Measurements from ENCODE around the gene SLC35F3.
A peak's percentile ranks its signal among the peaks of the same experiment; 100 is the strongest.

Gene SLC35F3

GRCh38 chr1:233912909-233913308, 8.4 kb downstream of the SLC35F3 start:
- no peak for DNase-seq

DNA sequence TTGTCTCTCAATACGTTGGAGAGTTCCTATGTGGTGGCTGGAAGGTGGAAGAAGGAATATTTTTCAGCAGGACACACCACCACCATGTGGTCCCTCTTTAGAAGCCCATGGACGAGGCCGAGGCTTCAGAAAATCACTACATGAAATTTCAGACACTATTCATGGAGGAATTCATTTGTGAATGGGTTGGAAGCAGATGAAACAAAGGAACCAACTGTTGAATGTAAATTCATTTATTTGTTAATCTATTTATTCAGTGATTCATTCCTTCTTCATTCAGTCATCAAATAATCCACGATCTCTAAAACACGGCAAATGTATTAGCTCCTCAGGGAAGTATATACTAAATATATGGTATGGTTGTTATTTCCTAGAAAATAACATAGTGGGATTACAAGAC, 12.2 kb downstream of the SLC35F3 start:
- DNase-seq, result no peak

DNA sequence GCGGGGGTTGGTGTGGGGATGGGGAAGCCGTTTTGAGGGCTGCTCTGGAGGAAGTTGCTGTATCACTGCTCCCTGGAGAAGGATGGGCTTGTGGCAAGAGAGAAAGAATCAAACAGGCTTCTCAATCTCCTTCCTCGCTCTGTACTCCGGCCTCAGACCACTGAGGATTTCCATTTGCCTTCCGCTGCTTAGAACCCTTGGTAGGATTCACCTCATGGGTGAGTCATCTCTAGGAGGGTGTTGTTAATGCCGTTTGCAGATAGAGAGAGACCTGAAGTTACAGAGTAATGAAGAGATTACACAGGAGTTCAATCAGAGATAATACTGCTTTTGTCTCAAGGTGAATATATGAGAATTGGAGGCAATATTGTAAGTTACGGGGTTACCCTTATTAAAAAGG, 15.3 kb downstream of the SLC35F3 start:
- no peak for DNase-seq

GRCh38 chr1:233928123-233928522, 23.6 kb downstream of the SLC35F3 start:
- no peak for DNase-seq

- no peak for DNase-seq
Measured at GRCh38 chr1:233933339-233933738, 28.9 kb downstream of the SLC35F3 start.

DNA sequence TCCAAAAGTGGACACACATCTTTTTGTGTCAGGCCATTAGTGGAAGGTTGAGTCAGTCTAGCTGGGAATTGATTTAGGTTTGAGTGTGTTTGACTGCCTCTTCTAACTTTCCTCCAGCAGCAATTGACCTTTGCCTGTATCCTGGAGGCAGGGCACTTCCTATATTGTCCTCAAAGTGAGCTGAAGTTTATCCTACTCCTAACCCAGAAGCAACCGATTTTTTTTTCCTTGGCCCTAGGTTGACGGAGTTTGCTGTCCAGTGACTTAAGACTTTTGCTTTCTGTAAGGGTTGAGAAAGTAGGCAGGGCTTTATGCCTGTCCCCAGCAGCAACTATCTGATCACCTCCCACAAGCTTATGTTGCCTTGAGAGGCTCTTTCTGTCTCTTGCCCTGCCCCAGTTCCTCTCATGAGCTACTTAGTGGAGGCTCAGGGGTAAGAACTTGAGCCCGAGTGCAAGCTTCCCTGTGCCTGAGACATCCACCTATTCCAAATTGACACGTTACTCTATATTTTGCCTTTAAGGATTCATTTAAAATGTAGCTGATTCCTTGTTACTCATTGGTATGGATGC, 30.9 kb downstream of the SLC35F3 start:
- DNase-seq, result no peak

DNA sequence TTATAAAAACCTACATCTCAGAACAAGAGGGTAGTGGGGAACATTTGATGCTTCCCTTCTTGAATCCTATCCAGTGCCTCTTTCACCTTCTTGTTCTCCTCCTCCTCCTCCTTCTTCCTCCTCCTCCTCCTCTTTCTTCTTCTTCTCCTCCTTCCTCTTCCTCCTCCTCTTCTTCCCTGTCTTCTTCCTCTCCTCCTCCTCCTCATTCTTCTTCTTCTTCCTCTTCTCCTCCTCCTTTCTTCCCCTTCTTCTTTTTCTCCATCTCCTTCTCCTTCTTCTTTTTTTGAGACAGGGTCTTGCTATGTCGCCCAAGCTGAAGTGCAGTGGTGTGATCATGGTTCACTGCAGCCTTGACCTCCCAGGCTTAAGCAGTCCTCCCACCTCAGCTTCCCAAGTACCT, 31.9 kb downstream of the SLC35F3 start:
- DNase-seq, result no peak

DNA sequence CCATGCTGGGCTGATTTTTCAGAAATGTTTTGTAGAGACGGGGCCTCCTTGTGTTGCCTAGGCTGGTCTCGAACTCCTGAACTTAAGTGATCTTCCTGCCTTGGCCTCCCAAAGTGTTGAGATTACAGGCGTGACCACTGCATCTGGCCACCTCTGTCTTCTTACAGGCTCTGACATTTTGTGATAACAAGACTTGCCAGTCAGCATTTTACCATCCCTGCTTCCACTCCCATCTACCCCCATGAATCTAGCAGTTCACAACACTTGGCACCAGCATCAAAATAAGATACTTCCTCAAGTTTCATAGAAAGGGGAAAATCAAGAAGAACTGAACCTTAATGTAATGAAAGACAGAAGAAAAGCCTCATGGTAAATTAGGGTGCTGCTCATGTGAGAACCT, 32.4 kb downstream of the SLC35F3 start:
- DNase-seq, result no peak

GRCh38 chr1:233938476-233938875, 34.0 kb downstream of the SLC35F3 start:
- DNase-seq, result no peak

GRCh38 chr1:233939451-233939850, 35.0 kb downstream of the SLC35F3 start:
- no peak for DNase-seq

DNA sequence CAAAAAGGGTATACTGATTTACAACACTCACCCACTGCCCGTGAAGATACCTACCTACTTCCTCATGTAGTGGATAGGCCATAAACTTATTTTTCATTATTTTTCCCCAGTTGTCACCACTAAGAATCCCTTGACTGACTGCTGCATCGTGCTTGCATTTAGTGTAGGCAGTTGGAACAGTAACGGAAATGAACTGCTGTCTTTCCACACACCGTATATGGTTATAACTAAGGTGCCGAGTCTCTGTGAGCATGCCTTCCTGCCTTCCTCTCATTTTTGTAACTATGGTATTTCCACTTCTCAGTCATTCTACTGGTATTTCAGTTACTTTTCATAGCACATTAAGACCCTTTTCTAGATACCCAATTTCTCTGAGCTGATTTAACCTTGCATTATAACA, 36.4 kb downstream of the SLC35F3 start:
- no peak for DNase-seq

- DNase-seq, result no peak
Measured at GRCh38 chr1:233944601-233945000, 40.1 kb downstream of the SLC35F3 start.

DNA sequence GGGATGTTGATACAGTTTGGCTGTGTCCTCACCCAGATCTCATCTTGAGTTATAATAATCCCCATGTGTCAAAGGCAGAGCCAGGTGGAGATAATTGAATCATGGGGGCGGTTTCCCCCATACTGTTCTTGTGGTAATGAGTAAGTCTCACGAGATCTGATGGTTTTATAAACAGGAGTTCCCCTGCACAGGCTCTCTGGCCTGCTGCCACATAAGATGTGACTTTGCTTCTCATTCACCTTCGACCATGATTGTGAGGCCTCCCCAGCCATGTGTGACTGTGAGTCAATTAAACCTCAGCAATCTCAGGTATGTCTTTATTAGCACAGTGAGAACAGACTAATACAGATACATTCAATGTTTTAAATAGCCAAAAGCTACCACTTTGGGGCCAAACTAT, 41.1 kb downstream of the SLC35F3 start:
- no peak for DNase-seq

- no peak for DNase-seq
Measured at GRCh38 chr1:233945979-233946378, 41.5 kb downstream of the SLC35F3 start.

DNA sequence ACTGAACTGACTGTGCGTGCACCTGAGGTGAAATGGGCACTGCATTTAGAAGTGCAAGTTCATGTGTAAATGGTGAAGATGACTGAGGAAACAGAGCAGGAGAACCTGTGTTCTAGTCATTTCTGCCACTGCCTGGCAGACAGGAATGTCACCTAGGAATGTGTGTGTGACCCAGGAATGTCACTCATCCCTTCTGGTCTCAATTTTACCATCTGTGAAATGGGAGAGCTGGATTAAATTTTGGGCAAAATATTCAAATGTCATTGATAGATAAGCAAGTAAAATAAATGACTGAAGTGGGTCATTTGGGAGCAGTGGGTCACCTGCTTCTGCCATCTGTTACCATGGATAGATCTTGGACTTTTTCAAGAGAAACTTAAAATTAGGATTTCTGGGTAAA, 42.2 kb downstream of the SLC35F3 start:
- no peak for DNase-seq

DNA sequence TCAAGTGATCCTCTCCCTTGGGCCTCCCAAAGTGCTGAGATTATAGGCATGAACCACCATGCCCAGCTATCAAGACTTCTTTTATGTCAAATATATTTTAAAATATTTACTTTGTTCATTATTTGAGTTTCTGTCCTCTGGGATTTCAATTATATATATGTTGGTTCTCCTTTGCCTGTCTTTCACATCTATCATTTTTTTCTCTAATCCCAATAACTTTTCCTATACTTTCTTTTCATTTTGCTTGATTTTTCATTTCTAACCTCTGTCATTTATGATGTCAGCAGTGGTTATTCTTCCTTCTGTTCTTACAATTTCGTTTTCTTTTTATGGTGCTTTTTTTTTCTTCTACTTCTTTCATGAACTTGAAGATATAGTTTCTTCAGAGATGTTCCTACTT, 47.3 kb downstream of the SLC35F3 start:
- DNase-seq, result no peak

GRCh38 chr1:233957691-233958090, 53.2 kb downstream of the SLC35F3 start:
- no peak for DNase-seq

GRCh38 chr1:233959102-233959501, 54.6 kb downstream of the SLC35F3 start:
- peak; percentile 42 for DNase-seq

GRCh38 chr1:233959971-233960370, 55.5 kb downstream of the SLC35F3 start:
- no peak for DNase-seq

DNA sequence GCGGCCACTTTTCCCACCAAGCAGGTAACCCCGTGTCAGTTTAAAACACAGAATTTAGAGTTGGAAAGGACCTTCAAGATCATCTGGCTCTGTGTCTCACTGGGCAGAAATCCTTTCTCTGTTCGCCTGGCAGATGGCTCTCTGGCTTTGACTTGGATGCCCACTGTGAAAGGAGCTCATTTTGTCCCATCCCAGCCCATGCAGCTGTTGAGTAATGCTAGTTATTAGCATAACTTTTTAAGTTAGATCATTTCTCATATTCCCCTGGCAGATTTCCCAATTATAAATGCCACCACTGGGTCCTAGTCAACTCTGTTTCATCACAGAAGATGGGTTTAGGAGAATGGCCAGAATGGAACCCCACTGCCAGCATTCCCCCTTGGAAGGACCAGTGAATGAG, 55.9 kb downstream of the SLC35F3 start:
- DNase-seq, result no peak

- DNase-seq, result no peak
Measured at GRCh38 chr1:233962878-233963277, 58.4 kb downstream of the SLC35F3 start.

- no peak for DNase-seq
Measured at GRCh38 chr1:233965856-233966255, 61.4 kb downstream of the SLC35F3 start.

DNA sequence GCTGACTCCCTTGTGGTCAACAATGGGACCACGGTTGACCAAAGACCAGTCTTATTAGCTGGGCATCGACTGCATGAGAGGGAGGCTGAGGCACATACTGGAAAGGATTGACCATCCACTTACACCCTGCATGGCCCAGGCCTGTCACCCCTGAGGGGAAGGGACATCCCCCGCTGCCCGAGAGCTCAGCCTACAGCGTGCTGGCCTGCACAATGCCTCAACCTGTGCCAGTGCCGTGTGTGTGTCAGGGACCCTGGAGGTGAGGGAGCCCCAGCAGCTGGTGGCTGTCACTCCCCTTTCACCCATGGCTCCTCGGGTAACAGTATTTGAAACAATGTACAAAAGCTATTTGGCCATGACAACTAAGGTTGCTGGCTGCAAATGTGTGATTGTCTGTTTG, 67.3 kb downstream of the SLC35F3 start:
- DNase-seq, result no peak

- DNase-seq, result no peak
Measured at GRCh38 chr1:233972563-233972950, 68.1 kb downstream of the SLC35F3 start.

GRCh38 chr1:233972951-233973635, 68.6 kb downstream of the SLC35F3 start:
- DNase-seq, result no peak

All from NCI-H1436 treated with DMSO at 0.1 percent for 48 hours (cell line).